B cell (primary cell): Measurements from ENCODE around the gene UBTD1. TPM values are rescaled to one million over a fixed set of nuclear protein-coding genes. Genes with fewer than 3 reads are reported as not detected.

Experiments used
- ATAC-seq: fragments of 200-7000 bp; cut with Tn5 transposase; one replicate; pipeline ENCODE4 v1.10.0; 2021; ENCODE audit warnings: low read depth, mild to moderate bottlenecking, moderate number of reproducible peaks, moderate library complexity
- CTCF ChIA-PET: fragments of 350-600 bp; sonication (Branson Sonifier 250); formaldehyde crosslinking; loops from one replicate; lab custom pipeline; 2021; ENCODE audit warnings: antibody characterized with exemption, inconsistent platforms; lab: Charles Lee
- POLR2A ChIA-PET: fragments of 350-600 bp; sonication (Branson Sonifier 250); formaldehyde crosslinking; loops from one replicate; lab custom pipeline; 2021; ENCODE audit warnings: antibody characterized with exemption; lab: Charles Lee
- DNase-seq: peaks from one replicate; pipeline ENCODE4 v3.0.0; 2013
- H2AFZ ChIP-seq: 2 replicates; pipeline ENCODE4 v1.6.1; 2012; ENCODE audit warnings: mild to moderate bottlenecking, low read depth, low read length; ENCODE audit not compliant: insufficient read depth, poor library complexity, severe bottlenecking
- H3K27ac ChIP-seq, 2 donors: 1 replicate in 1 of 2; 2 replicates in 1 of 2; pipeline ENCODE4 v1.5.1; 2012 to 2013; ENCODE audit warnings: low read length in 2 of 2, mild to moderate bottlenecking in 2 of 2, moderate library complexity in 1 of 2
- H3K27me3 ChIP-seq, 4 experiments: fragments of 200-600 bp in 1 of 4; sonication (generic) in 1 of 4; replicated peaks in 1 of 4; 1 replicate in 2 of 4; 2 replicates in 2 of 4; pipeline versions ENCODE4 v1.6.1 to v1.7.0; 2013 to 2016; ENCODE audit warnings: low read length in 3 of 4, mild to moderate bottlenecking in 2 of 4, mixed read lengths in 1 of 4, moderate library complexity in 1 of 4; ENCODE audit not compliant: insufficient read depth in 4 of 4, control insufficient read depth in 3 of 4; ENCODE audit errors: control extremely low read depth in 1 of 4
- H3K36me3 ChIP-seq, 2 experiments: replicated peaks in 1 of 2; 1 replicate in 1 of 2; 2 replicates in 1 of 2; pipeline versions ENCODE4 v1.6.1 to v1.7.1; 2013; ENCODE audit warnings: low read length in 1 of 2; ENCODE audit not compliant: insufficient read depth in 2 of 2, control insufficient read depth in 1 of 2; ENCODE audit errors: control extremely low read depth in 1 of 2, extremely low read depth in 1 of 2
- H3K4me1 ChIP-seq, 2 donors: fragments of 200-600 bp in 1 of 2; sonication (generic) in 1 of 2; 1 replicate in 1 of 2; 2 replicates in 1 of 2; pipeline versions ENCODE4 v1.5.1 to v1.6.1; 2013 to 2017; ENCODE audit warnings: low read length in 2 of 2; ENCODE audit not compliant: control insufficient read depth in 2 of 2, insufficient read depth in 2 of 2
- H3K4me2 ChIP-seq: replicated peaks from 2 replicates; pipeline ENCODE3; 2012; ENCODE audit warnings: mild to moderate bottlenecking, low read depth, low read length; ENCODE audit not compliant: poor library complexity, severe bottlenecking
- H3K4me3 ChIP-seq, 5 experiments: fragments of 200-600 bp in 1 of 5; sonication (generic) in 1 of 5; 1 replicate in 3 of 5; 2 replicates in 2 of 5; pipeline versions ENCODE4 v1.5.1 to v1.7.0; 2011 to 2016; ENCODE audit warnings: low read length in 4 of 5, mild to moderate bottlenecking in 4 of 5, low read depth in 2 of 5, control low read depth in 1 of 5, moderate library complexity in 1 of 5; ENCODE audit not compliant: insufficient read depth in 1 of 5; ENCODE audit errors: control extremely low read depth in 1 of 5, extremely low read depth in 1 of 5
- H3K79me2 ChIP-seq: fragments of 200-600 bp; sonication (generic); one replicate; pipeline ENCODE4 v1.6.0; 2016; ENCODE audit warnings: low read length; ENCODE audit not compliant: control insufficient read depth, insufficient read depth
- H3K9ac ChIP-seq: fragments of 200-600 bp; sonication (generic); 2 replicates; pipeline ENCODE4 v1.6.1; 2017; ENCODE audit warnings: mild to moderate bottlenecking, low read length, moderate library complexity
- H3K9me3 ChIP-seq, 3 donors: one replicate each; pipeline versions ENCODE4 v1.6.1 to v1.7.1; 2013; ENCODE audit warnings: low read length in 2 of 3; ENCODE audit not compliant: control insufficient read depth in 2 of 3, insufficient read depth in 1 of 3; ENCODE audit errors: control extremely low read depth in 1 of 3
- H4K20me1 ChIP-seq: 2 replicates; pipeline ENCODE4 v1.6.0; 2012; ENCODE audit warnings: mild to moderate bottlenecking, low read length; ENCODE audit not compliant: insufficient read depth, control insufficient read depth, poor library complexity, severe bottlenecking
- H3K27ac Mint-ChIP-seq: one replicate; pipeline ENCODE4 v1.8.0; 2021; ENCODE audit warnings: mixed read lengths
- H3K27me3 Mint-ChIP-seq: one replicate; pipeline ENCODE4 v1.8.0; 2021; ENCODE audit warnings: mixed read lengths
- H3K4me1 Mint-ChIP-seq: one replicate; pipeline ENCODE4 v1.8.0; 2021; ENCODE audit warnings: mixed read lengths
- H3K4me3 Mint-ChIP-seq: one replicate; pipeline ENCODE4 v1.8.0; 2021; ENCODE audit warnings: mixed read lengths
- H3K9me3 Mint-ChIP-seq: one replicate; pipeline ENCODE4 v1.8.0; 2022; ENCODE audit warnings: mixed read lengths; ENCODE audit not compliant: insufficient read depth
- EZH2 ChIP-seq: IDR thresholded peaks from 2 replicates; pipeline ENCODE4 v1.6.1; 2012; ENCODE audit warnings: borderline replicate concordance, low read depth, mild to moderate bottlenecking, moderate library complexity, low read length; ENCODE audit not compliant: insufficient read depth, poor library complexity, severe bottlenecking
- WGBS: methylation state at CpG from one replicate; pipeline ENCODE4 v1.1.5; 2013; ENCODE audit warnings: missing lambda C conversion rate; ENCODE audit not compliant: insufficient coverage; 5-methylcytosine and 5-hydroxymethylcytosine counted together
- intact Hi-C: fragments of 100-400 bp; cut with micrococcal nuclease; formaldehyde crosslinking; loops from one replicate; pipeline ENCODE4 v1.10.0; 2022
- polyA plus RNA-seq: library from polyadenylated mRNA; depleted of rRNA; stranded (reverse); fragments of >200 nt; gene quantifications from 2 replicates; pipeline ENCODE4 v1.2.3, GENCODE V29; 2012
- total RNA-seq, 2 donors: library from RNA; stranded (reverse); fragments of 120-200 nt in 1 of 2; gene quantifications; 1 replicate in 1 of 2; 2 replicates in 1 of 2; pipeline versions ENCODE4 v1.2.3 to v1.2.4, GENCODE V29; 2013 to 2022
- TF ChIP-seq, protein P1 (sequence below): fragments of 200-600 bp; IDR thresholded peaks from one replicate; pipeline ENCODE4 v1.8.0; 2022; ENCODE audit warnings: antibody characterized with exemption, mild to moderate bottlenecking

The UBTD1 gene
- total and polyA plus RNA-seq, 2 donors (not counting 1 experiment from before 2014, with no cell fraction given), result 1.3 to 1.8 TPM

DNA sequence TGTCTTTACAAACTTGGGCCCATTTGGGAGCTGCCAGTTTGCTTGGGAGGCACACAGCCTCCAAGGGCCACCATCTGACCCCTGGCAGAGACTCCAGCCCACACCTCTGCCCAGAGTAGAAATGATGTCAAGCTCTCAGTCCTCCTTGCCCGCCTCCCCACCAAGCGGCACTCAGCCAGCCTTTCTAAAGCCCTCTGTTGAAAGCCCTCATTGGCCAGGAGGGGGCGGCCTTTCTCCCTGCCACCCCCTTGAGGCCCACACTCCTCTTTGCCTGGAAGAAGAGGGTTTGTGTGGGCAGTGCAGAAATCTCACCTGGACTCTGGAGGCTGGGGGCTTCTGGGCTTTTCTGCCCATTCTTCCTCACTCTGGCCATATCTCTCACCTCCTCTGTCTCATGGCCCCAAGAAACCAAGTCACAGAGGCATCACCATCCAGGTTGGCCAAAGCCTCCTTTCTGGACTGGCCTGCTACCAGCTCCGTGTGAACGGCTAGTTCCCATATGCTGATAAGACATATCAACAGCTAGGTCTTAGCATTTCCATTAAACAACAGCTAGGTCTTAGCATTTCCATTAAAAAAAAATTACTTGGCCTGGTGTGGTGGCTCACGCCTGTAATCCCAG is 36.1 kb downstream of the UBTD1 start:
- no peaks in the 10 kb centered on the region for H3K27me3 Mint-ChIP-seq
- ATAC-seq, result no peak
- no peaks in the 10 kb centered on the region for H3K36me3 ChIP-seq
- intact Hi-C loops, result no loop called here
- H3K79me2 ChIP-seq, result no peaks in the 10 kb centered on the region
- no peaks in the 10 kb centered on the region for H3K4me1 ChIP-seq
- CTCF ChIA-PET, result interaction anchor here (1.2 to 2.6 kb wide), 2 partner anchors 17 to 37 kb away, joined by 3 to 8 read pairs; no protein-coding TSS in a partner anchor
- no peaks in the 10 kb centered on the region for H3K9me3 ChIP-seq
- TF ChIP-seq, protein P1, sequence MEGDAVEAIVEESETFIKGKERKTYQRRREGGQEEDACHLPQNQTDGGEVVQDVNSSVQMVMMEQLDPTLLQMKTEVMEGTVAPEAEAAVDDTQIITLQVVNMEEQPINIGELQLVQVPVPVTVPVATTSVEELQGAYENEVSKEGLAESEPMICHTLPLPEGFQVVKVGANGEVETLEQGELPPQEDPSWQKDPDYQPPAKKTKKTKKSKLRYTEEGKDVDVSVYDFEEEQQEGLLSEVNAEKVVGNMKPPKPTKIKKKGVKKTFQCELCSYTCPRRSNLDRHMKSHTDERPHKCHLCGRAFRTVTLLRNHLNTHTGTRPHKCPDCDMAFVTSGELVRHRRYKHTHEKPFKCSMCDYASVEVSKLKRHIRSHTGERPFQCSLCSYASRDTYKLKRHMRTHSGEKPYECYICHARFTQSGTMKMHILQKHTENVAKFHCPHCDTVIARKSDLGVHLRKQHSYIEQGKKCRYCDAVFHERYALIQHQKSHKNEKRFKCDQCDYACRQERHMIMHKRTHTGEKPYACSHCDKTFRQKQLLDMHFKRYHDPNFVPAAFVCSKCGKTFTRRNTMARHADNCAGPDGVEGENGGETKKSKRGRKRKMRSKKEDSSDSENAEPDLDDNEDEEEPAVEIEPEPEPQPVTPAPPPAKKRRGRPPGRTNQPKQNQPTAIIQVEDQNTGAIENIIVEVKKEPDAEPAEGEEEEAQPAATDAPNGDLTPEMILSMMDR, result no peak
- no peak for TF ChIP-seq EZH2
- H3K4me3 ChIP-seq, result no peak overlapping the region
- H3K9ac ChIP-seq, result no peak overlapping the region
- no peak overlapping the region for H3K27ac Mint-ChIP-seq
- no peaks in the 10 kb centered on the region for H4K20me1 ChIP-seq
- POLR2A ChIA-PET, result no interaction called here
- no peak overlapping the region for H2AFZ ChIP-seq
- H3K27ac ChIP-seq, result no peak overlapping the region
- WGBS, result 100% methylated on average over 2 of the region's 6 CpGs
- no peaks in the 10 kb centered on the region for H3K4me1 Mint-ChIP-seq
- H3K4me2 ChIP-seq, result no peak overlapping the region
- no peaks in the 10 kb centered on the region for H3K27me3 ChIP-seq
- DNase-seq, result no peak
- no peak overlapping the region for H3K4me3 Mint-ChIP-seq
- peaks cover 2% of the 10 kb centered on the region for H3K9me3 Mint-ChIP-seq

DNA sequence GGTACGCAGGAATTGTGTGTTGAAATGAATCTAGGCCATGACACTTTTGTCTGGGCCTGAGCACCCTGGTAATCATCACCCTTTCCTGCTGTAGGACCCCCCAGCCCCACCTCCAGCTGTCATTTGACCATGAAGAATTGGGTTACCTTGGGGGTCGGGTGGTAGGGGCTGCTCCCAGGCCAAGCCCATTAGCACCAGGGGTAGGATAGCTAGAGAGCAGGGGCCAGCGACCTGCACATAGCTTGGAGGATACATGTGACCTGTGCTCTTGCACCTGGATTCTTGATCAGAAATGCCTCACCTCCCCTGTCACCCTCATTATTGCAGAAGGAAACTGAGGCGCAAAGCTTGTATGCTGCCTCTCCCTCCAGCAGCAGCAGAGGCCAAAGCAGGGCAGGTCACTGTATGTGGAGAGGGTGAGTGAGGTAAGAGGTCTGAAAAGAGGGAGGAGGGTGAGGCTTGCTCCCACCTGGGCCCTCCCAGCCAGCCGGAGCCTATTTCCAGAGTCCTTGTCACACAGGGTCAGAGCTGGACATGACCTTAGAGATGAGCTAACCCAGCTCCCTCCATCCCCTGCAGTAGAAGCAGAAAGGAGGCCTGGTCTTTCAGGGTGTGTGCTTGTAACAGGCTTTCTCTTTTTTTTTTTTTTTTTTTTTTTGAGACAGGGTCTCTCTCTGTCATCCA is 38.6 kb downstream of the UBTD1 start:
- Histone ChIP-seq H3K79me2 (no peaks in the 10 kb centered on the region), H3K4me2 (no peak overlapping the region), H2AFZ (no peak overlapping the region), H3K4me3 (no peak overlapping the region), H3K4me1 (no peaks in the 10 kb centered on the region), H3K9me3 (no peaks in the 10 kb centered on the region), H3K27ac (no peak overlapping the region), H4K20me1 (no peaks in the 10 kb centered on the region), H3K27me3 (no peaks in the 10 kb centered on the region), H3K9ac (no peak overlapping the region), H3K36me3 (no peaks in the 10 kb centered on the region)
- no peaks in the 10 kb centered on the region for H3K4me1 Mint-ChIP-seq
- TF ChIP-seq, protein P1, result no peak
- no peak for TF ChIP-seq EZH2
- 90% methylated on average over 2 of the region's 5 CpGs for WGBS
- POLR2A ChIA-PET, result no interaction called here
- intact Hi-C loops, result no loop called here
- H3K9me3 Mint-ChIP-seq, result no peaks in the 10 kb centered on the region
- DNase-seq (no peak), ATAC-seq (no peak)
- CTCF ChIA-PET, result no interaction called here
- no peaks in the 10 kb centered on the region for H3K27me3 Mint-ChIP-seq
- H3K27ac Mint-ChIP-seq, result no peak overlapping the region
- H3K4me3 Mint-ChIP-seq, result no peak overlapping the region
